GM21381 (cell line): ENCODE results near the gene PIK3R1.

ENCODE experiments used
- ATAC-seq: cut with Tn5 transposase; IDR thresholded peaks from one replicate; pipeline ENCODE4 v1.9.1; 2021; ENCODE audit warnings: mild to moderate bottlenecking, moderate library complexity; ENCODE audit not compliant: unreplicated experiment

The PIK3R1 gene

GRCh38 chr5:68250661-68251298 lies 35.2 kb downstream of the PIK3R1 start:
- ATAC-seq, result no peak

- no peak for ATAC-seq
Measured at GRCh38 chr5:68251386-68251785, 35.8 kb downstream of the PIK3R1 start.

- no peak for ATAC-seq
Measured at GRCh38 chr5:68251804-68252522, 36.4 kb downstream of the PIK3R1 start.

- peak; percentile 69 for ATAC-seq
Measured at GRCh38 chr5:68252673-68253623, 37.4 kb downstream of the PIK3R1 start.

- ATAC-seq, result no peak
Measured at GRCh38 chr5:68253624-68254585, 38.3 kb downstream of the PIK3R1 start.

- ATAC-seq, result no peak
Measured at GRCh38 chr5:68254810-68255209, 39.3 kb downstream of the PIK3R1 start.

GRCh38 chr5:68255305-68256120 lies 40.0 kb downstream of the PIK3R1 start:
- no peak for ATAC-seq

GRCh38 chr5:68257210-68257609 lies 41.7 kb downstream of the PIK3R1 start:
- no peak for ATAC-seq

- ATAC-seq, result no peak
Measured at GRCh38 chr5:68258531-68258930, 43.0 kb downstream of the PIK3R1 start.

- no peak for ATAC-seq
Measured at GRCh38 chr5:68259700-68260099, 44.1 kb downstream of the PIK3R1 start.

GRCh38 chr5:68260467-68260866 lies 44.9 kb downstream of the PIK3R1 start:
- ATAC-seq, result no peak

- ATAC-seq, result no peak
Measured at GRCh38 chr5:68261169-68261568, 45.6 kb downstream of the PIK3R1 start.

- ATAC-seq, result no peak
Measured at GRCh38 chr5:68261569-68262065, 46.1 kb downstream of the PIK3R1 start.

GRCh38 chr5:68264024-68264956 lies 48.7 kb downstream of the PIK3R1 start:
- ATAC-seq, result no peak

GRCh38 chr5:68265347-68265746 lies 49.8 kb downstream of the PIK3R1 start:
- ATAC-seq, result no peak

GRCh38 chr5:68265822-68266395 lies 50.4 kb downstream of the PIK3R1 start:
- no peak for ATAC-seq

- no peak for ATAC-seq
Measured at GRCh38 chr5:68266457-68266856, 50.9 kb downstream of the PIK3R1 start.

- no peak for ATAC-seq
Measured at GRCh38 chr5:68267066-68267465, 51.5 kb downstream of the PIK3R1 start.
